Right cardiac atrium (tissue), 5 donors: ENCODE measurements around the gene FIZ1. TPM values are rescaled to one million over a fixed set of nuclear protein-coding genes. Genes with fewer than 3 reads are reported as not detected.
"Not testable (repeated sequence)": the region's sequence is repeated elsewhere in the genome, so short reads cannot be mapped to it uniquely, and the experiment has no call there.

Experiments used
- ATAC-seq, 2 donors: fragments of 200-7000 bp; cut with Tn5 transposase; one replicate each; pipeline versions ENCODE4 v1.8.0 to v1.9.1; 2020; ENCODE audit warnings: moderate library complexity in 2 of 2, mild to moderate bottlenecking in 1 of 2
- DNase-seq, 3 donors: peaks; one replicate each; pipeline ENCODE4 v3.0.0-alpha.2; 2020
- H3K27ac ChIP-seq: one replicate; pipeline ENCODE4 v1.5.1; 2013; ENCODE audit warnings: mild to moderate bottlenecking, low read length, control low read depth, moderate library complexity
- H3K27me3 ChIP-seq: one replicate; pipeline ENCODE4 v1.6.1; 2013; ENCODE audit not compliant: control insufficient read depth, insufficient read depth
- H3K4me1 ChIP-seq: one replicate; pipeline ENCODE4 v1.6.1; 2013; ENCODE audit warnings: low read length; ENCODE audit not compliant: control insufficient read depth, insufficient read depth
- H3K4me3 ChIP-seq: one replicate; pipeline ENCODE4 v1.5.1; 2013; ENCODE audit warnings: low read length, control low read depth
- H3K9me3 ChIP-seq: one replicate; pipeline ENCODE4 v1.6.1; 2013; ENCODE audit warnings: low read length; ENCODE audit not compliant: control insufficient read depth
- WGBS: extraction: QIAGEN DNeasy Blood & Tissue Kit; methylation state at CpG from one replicate; pipeline ENCODE4 v1.1.7; 2013; 5-methylcytosine and 5-hydroxymethylcytosine counted together
- intact Hi-C, 4 donors: fragments of 100-400 bp; cut with DNase I; formaldehyde crosslinking; loops; one replicate each; pipeline versions ENCODE4 v1.11.0 to v1.14.0; 2022 to 2023
- polyA plus RNA-seq: library from polyadenylated mRNA; stranded (reverse); fragments of 200-250 nt; gene quantifications from one replicate; pipeline ENCODE4 v1.2.3, GENCODE V29; 2013
- total RNA-seq, 4 donors: library from RNA; stranded (reverse); fragmentation: NEBNext Ultra II Directional; extraction: Animal tissue kit (Norgen Biotek cat#: 25700); gene quantifications; one replicate each; pipeline ENCODE4 v1.2.1, GENCODE V29; 2021
- donor health status: healthy with polysubstance abuse.
- donor health status: DM: no; HTN: yes; CAD: no.
- donor health status: DM: no; HTN: no; CAD: no.
- donor health status: DM: no; HTN: yes; CAD: no; lungs with severe emphysema.
- donor health status: DM: yes; HTN: yes; CAD: no.

FIZ1 gene
- total and polyA plus RNA-seq, 5 donors, result 16.3 to 20.0 (median 18.2) TPM

DNA sequence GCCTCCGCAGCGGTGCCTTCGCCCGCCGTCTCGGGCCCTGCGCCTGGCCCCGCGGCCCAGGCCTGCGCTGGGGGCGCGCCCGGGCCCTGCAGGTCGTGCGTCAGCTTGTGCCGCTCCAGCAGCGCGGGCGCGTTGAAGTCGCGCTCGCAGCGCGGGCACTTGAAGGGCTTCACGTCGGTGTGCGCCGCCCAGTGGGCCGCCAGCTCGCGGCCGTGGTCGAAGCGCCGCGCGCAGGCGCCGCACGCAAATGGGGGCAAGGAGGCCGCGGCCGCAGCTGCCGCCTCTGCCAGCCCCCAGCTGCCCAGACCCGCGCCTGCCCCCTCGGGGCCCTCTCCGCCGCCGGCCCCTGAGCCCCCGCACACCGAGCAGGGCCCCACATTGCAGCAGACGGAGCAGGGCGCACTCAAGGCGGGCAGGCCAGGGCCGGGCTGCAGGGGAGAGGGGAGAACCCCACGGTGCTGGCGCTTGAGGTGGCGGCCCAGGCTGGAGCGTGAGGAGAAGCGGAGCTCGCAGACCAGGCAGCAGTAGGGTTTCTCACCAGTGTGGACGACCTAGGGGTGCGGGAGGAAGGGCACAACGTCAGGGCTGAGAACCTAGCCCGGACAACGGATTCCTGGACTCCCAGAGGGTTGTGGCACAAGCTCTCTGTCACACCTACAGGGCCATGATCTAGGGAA, 6.1 kb downstream of the FIZ1 start:
- H3K27me3 ChIP-seq, result no peaks in the 10 kb centered on the region
- no peak overlapping the region for H3K4me3 ChIP-seq
- H3K27ac ChIP-seq, result no peak overlapping the region
- intact Hi-C loops, result loop anchor here in 1 of 4 donors (10.0 kb wide), 1 partner anchor 78 kb away; no protein-coding TSS in a partner anchor
- no peaks in the 10 kb centered on the region for H3K9me3 ChIP-seq
- peak in 1 of 3 donors; percentile 43 for DNase-seq
- 80% methylated on average over 68 of the region's 68 CpGs for WGBS
- H3K4me1 ChIP-seq, result no peaks in the 10 kb centered on the region
- ATAC-seq, result no peak

GRCh38 chr19:55592391-55593090, 6.8 kb downstream of the FIZ1 start:
- H3K27ac ChIP-seq, result no peak overlapping the region
- DNase-seq (peak in 1 of 3 donors; percentile 62), ATAC-seq (no peak)
- H3K4me3 ChIP-seq, result no peak overlapping the region
- intact Hi-C loops, result loop anchor here in 1 of 4 donors (10.0 kb wide), 1 partner anchor 78 kb away; no protein-coding TSS in a partner anchor
- WGBS, result 86% methylated on average over 73 of the region's 73 CpGs
- H3K4me1 ChIP-seq, result no peaks in the 10 kb centered on the region
- no peaks in the 10 kb centered on the region for H3K9me3 ChIP-seq
- no peaks in the 10 kb centered on the region for H3K27me3 ChIP-seq

- Histone ChIP-seq H3K4me1 (peaks cover 3% of the 10 kb centered on the region), H3K27ac (no peak overlapping the region), H3K9me3 (no peaks in the 10 kb centered on the region), H3K4me3 (no peak overlapping the region), H3K27me3 (no peaks in the 10 kb centered on the region)
- DNase-seq (peak in 1 of 3 donors; percentile 11), ATAC-seq (no peak)
- WGBS, result 81% methylated on average over 10 of the region's 10 CpGs
- intact Hi-C loops, result loop anchor here in 1 of 4 donors (10.0 kb wide), 1 partner anchor 77 kb away; no protein-coding TSS in a partner anchor
Observed at GRCh38 chr19:55591555-55591954, 7.8 kb downstream of the FIZ1 start.

GRCh38 chr19:55590617-55591016, 8.7 kb downstream of the FIZ1 start:
- intact Hi-C loops, result loop anchor here in 1 of 4 donors (10.0 kb wide), 1 partner anchor 76 kb away; no protein-coding TSS in a partner anchor
- 85% methylated on average over 10 of the region's 10 CpGs for WGBS
- H3K4me1 ChIP-seq, result peaks cover 3% of the 10 kb centered on the region
- ATAC-seq, result no peak
- DNase-seq, result peak in 1 of 3 donors; percentile 25
- no peak overlapping the region for H3K4me3 ChIP-seq
- H3K27me3 ChIP-seq, result no peaks in the 10 kb centered on the region
- H3K9me3 ChIP-seq, result no peaks in the 10 kb centered on the region
- no peak overlapping the region for H3K27ac ChIP-seq

GRCh38 chr19:55590109-55590508, 9.2 kb downstream of the FIZ1 start:
- no peak for ATAC-seq
- Histone ChIP-seq H3K9me3 (no peaks in the 10 kb centered on the region), H3K27me3 (no peaks in the 10 kb centered on the region), H3K4me1 (peaks cover 3% of the 10 kb centered on the region), H3K27ac (no peak overlapping the region), H3K4me3 (no peak overlapping the region)
- WGBS, result 57% methylated on average over 7 of the region's 7 CpGs
- intact Hi-C loops, result loop anchor here in 1 of 4 donors (10.0 kb wide), 1 partner anchor 75 kb away; no protein-coding TSS in a partner anchor
- DNase-seq, result peak in 1 of 3 donors; percentile 11

GRCh38 chr19:55588738-55589137, 10.6 kb downstream of the FIZ1 start:
- 93% methylated on average over 8 of the region's 8 CpGs for WGBS
- intact Hi-C loops, result loop anchor here in 1 of 4 donors (5.0 kb wide), 1 partner anchor 61 kb away; no protein-coding TSS in a partner anchor
- H3K9me3 ChIP-seq, result no peaks in the 10 kb centered on the region

GRCh38 chr19:55586976-55587668, 12.2 kb downstream of the FIZ1 start:
- Histone ChIP-seq H3K4me3 (peak overlapping the region; percentile 34), H3K27ac (peak overlapping the region; percentile 66), H3K4me1 (peaks cover 3% of the 10 kb centered on the region), H3K9me3 (no peaks in the 10 kb centered on the region), H3K27me3 (no peaks in the 10 kb centered on the region)
- peak; percentile 89 to 93 for ATAC-seq
- peak; percentile 95 to 99 (median 98) for DNase-seq
- intact Hi-C loops, result loop anchor here in 1 of 4 donors (5.0 kb wide), 1 partner anchor 60 kb away; no protein-coding TSS in a partner anchor
- WGBS, result under 1% methylated on average over 40 of the region's 40 CpGs

More at GRCh38 chr19:55588738-55589137, 10.6 kb downstream of the FIZ1 start:
- no peak for ATAC-seq
- no peak overlapping the region for H3K27ac ChIP-seq
- no peaks in the 10 kb centered on the region for H3K27me3 ChIP-seq
- no peak overlapping the region for H3K4me3 ChIP-seq
- DNase-seq, result peak in 1 of 3 donors; percentile 27
- H3K4me1 ChIP-seq, result peaks cover 3% of the 10 kb centered on the region

GRCh38 chr19:55585658-55586339, 13.5 kb downstream of the FIZ1 start:
- peak; percentile 82 to 94 (median 92) for DNase-seq
- Histone ChIP-seq H3K27ac (peak overlapping the region; percentile 51), H3K4me1 (peaks cover 8% of the 10 kb centered on the region), H3K27me3 (no peaks in the 10 kb centered on the region), H3K9me3 (no peaks in the 10 kb centered on the region), H3K4me3 (peak overlapping the region; percentile 30)
- intact Hi-C loops, result loop anchor here in 1 of 4 donors (5.0 kb wide), 1 partner anchor 58 kb away; no protein-coding TSS in a partner anchor
- WGBS, result 3% methylated on average over 36 of the region's 36 CpGs
- peak; percentile 80 to 81 for ATAC-seq

DNA sequence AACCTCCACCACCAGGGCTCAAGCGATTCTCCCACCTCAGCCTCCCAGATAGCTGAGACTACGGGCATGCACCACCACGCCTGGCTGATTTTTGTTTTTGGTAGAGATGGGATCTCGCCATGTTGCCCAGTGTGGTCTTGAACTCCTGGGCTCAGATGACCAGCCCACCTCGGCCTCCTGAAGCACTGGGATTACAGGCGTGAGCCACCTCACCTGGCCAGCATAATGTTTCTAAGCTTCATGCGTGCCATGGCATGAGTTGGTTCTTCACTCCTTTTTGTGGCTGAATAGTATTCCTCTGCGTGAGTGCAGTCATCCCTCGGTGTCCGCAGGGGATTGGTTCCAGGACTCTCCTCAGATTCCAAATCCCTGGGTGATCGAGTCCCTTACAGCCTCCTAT, 14.4 kb downstream of the FIZ1 start:
- peak in 1 of 3 donors; percentile 26 for DNase-seq
- no peak for ATAC-seq
- H3K27me3 ChIP-seq, result no peaks in the 10 kb centered on the region
- no peaks in the 10 kb centered on the region for H3K9me3 ChIP-seq
- no peak overlapping the region for H3K4me3 ChIP-seq
- WGBS, result 92% methylated on average over 11 of the region's 11 CpGs
- H3K27ac ChIP-seq, result no peak overlapping the region
- H3K4me1 ChIP-seq, result peaks cover 8% of the 10 kb centered on the region
- intact Hi-C loops, result loop anchor here in 2 of 4 donors (5.0 kb wide), 2 partner anchors 58 to 68 kb away; no protein-coding TSS in a partner anchor

DNA sequence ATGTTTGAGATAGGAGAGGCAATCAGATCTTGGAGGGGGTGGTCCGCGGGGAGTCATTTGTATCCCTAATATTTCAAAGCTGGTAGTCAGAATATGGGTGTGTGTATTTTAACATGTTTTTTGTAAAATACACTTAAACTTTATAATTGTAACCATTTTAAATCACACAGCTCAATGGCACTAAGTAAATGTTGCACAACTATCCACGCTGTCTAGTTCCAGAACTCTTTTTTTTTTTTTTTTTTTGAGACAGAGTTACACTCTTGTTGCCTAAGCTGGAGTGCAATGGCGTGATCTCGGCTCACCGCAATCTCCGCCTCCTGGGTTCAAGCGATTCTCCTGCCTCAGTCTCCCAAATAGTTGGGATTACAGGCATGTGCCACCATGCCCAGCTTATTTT, 15.4 kb downstream of the FIZ1 start:
- not testable (repeated sequence) for H3K4me3 ChIP-seq, H3K9me3 ChIP-seq, H3K27ac ChIP-seq, ATAC-seq, H3K4me1 ChIP-seq, DNase-seq, H3K27me3 ChIP-seq
- intact Hi-C loops, result loop anchor here in 1 of 4 donors (5.0 kb wide), 1 partner anchor 67 kb away; no protein-coding TSS in a partner anchor
- 82% methylated on average over 8 of the region's 8 CpGs for WGBS
